Left lobe of liver (tissue), 2 donors: ENCODE results near the gene ALDH9A1. TPM values are rescaled to one million over a fixed set of nuclear protein-coding genes. Genes with fewer than 3 reads are reported as not detected.
"Not testable (repeated sequence)": the region's sequence is repeated elsewhere in the genome, so short reads cannot be mapped to it uniquely, and the experiment has no call there.

Source experiments
- ATAC-seq: fragments of 200-7000 bp; cut with Tn5 transposase; one replicate; pipeline ENCODE4 v1.9.1; 2020; ENCODE audit warnings: mild to moderate bottlenecking, moderate library complexity
- DNase-seq: peaks from one replicate; pipeline ENCODE4 v3.0.0-alpha.2; 2020; ENCODE audit warnings: low spot score
- total RNA-seq: library from RNA; stranded (reverse); gene quantifications from one replicate; pipeline ENCODE4 v1.2.1, GENCODE V29; 2021
- donor health status: DM: no; HTN: no; CAD: no; lungs with moderate emphysema.
- donor health status: DM: no; HTN: yes; CAD: no.

ALDH9A1 gene
- total RNA-seq, 1 donor from 2014 or later: 104 TPM

DNA sequence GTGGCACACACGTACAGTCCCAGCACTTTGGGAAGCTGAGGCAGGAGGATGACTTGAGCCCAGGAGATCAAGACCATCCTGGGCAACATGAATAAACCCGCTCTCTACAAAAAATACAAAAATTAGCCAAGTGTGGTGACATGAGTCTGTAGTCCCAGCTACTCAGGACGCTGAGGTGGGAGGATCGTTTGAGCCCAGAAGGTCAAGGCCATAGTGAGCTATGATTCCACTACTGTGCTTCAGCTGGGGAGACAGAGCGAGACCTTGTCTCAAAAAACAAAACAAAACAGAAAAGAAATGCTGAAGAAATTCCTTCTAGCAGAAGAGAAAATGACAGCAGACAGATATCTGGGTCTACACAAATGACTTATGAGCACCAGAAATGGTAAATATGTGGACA is 10.3 kb downstream of the ALDH9A1 start:
- ATAC-seq: no peak
- no peak for DNase-seq

DNA sequence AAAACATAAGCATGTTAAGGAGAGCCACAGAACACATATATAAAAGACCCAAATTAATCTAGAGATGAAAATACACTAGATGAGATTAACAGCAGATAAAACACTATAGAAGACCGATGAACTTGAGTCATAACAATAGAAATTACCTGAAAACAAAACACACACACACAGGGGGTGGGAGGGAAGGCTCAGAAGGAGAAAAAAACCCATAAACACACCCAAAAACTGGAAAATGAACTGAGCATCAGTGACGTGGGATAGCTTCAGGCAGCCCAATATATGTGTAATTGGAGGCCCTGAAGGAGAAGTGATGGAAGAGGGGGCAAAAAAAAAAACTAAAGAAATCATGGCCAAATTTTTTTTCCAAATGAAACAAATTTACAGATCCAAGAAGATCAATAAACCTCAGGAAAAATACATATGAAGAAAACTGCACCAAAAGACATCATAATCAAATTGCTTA is 11.4 kb downstream of the ALDH9A1 start:
- ATAC-seq (no peak), DNase-seq (no peak)

DNA sequence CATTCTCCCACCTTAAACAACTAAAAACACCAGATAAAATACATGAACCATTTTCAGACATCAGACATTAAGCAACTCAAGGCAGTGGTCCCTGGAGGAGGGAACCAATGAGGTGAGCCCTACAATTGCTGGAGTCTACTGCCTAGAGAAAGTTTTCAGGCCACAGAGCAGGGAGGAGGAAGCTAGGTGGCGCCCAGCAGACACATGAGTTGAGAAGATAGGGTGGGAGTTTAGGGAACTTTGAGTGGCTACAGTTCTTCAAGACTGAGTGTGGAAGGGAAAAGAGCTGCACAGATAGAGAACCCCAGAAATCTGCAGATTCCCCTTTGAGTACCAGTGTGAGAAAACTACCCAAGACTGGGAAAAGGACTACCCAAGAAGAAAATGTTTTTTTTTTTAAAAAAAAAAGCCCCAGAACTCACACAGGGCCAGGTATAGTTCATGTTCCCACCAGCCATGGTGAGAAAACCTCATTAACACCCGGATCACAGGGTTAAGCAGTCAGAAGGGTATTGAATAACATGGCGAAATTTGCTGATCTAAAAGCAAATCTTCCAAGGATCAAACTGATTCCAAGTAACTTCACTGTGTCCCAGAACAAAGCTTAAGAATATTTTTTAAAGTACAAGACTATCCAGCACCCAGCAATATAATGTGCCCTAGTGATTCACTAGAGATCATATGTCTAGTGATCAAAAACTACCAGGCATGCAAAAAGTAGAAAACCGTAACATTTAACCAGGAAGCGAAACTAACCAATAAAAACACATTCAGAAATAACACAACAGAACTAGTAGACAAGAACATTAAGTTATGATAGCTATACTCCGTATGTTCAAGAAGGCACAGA is 12.0 kb downstream of the ALDH9A1 start:
- ATAC-seq (peak; percentile 34), DNase-seq (no peak)

DNA sequence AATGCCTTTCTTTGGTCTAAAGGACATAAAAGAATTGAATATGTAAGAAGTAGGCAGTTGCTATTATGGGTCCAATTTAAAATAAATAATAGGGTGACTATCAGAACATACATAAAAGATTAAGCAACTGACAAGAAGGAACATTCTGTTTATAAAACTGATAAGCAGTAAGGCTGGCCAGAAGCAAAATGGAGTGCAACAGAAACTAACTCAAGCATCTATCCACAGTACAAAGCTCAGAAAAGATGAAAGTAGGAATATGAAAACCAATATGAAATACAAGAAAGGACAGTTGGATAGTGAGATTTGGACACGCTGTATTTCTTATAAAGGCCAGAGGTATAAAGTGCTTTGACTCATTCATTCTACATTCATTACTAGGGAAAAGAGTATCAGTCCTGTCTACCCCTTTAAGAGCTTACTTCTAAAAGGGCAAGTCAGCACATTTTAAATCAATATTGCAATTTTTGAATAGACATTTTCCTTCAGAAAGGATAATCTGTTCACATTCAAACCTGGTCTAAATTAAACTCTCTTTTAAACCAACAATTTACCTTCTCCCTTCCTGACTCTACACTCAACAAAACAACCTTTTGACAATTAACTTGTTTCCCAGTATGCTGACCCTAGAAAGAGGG is 14.4 kb downstream of the ALDH9A1 start:
- DNase-seq (no peak), ATAC-seq (no peak)

DNA sequence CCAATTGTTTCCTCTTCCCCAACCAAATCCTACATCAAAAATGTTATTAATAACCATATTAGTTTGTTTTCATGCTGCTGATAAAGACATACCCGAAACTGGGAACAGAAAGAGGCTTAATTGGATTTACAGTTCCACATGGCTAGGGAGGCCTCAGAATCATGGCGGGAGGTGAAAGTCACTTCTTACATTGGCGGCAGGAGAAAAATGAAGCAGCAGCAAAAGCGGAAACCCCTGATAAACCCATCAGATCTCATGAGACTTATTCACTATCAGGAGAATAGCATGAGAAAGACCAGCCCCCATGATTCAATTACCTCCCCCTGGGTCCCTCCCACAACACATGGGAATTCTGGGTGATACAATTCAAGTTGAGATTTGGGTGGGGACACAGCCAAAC is 17.6 kb downstream of the ALDH9A1 start:
- DNase-seq, ATAC-seq: not testable (repeated sequence)

DNA sequence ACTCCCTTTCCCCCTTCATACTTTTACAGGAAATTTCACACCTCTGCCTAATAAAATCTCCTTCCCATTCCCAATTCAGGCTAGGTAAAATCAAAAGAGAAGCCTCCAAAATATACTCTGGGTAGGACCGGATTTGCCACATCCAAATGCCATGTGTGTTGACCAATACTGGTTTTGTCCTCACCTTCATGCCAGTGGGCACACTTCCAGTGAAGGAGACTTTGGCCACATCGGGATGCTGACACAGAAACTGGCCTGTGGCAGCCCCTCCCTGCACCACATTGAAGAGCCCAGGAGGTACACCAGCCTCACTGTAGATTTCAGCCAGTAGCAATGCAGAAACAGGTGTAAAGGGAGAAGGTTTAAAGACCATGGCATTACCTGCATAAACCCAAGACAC is 18.1 kb downstream of the ALDH9A1 start:
- ATAC-seq (peak; percentile 98), DNase-seq (peak; percentile 94)

DNA sequence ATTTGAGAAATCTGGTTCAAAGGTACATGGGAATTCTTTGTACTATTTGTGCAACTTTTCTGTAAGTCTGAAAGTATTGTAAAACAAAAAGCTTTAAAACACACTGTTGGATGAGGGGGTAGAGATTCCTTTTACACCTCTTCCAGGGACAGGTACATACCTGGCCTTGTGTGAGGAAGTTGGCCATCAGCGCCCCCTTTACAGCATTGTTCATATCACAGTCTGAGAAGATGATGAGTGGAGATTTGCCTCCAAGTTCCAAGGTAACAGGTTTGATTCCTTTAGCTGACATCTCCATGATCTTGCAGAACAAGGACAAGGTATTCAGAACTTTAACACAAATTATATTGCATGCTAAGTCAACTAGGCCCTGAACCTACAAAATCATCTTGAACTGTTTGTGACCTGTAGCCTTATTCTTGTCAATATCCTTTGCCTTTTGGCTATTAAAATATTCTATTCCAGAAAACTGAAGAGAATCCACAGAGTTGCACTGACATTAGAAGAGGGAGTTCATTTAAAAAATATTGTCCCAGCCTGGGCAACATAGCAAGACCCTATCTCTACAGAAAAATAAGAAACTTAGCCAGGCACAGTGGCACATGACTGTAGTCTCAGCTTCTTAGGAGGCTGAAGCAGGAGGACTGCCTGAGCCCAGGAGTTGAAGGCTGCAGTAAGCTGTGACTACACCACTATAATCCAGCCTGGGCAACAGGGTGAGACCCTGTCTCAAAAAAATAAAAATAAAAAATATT is 18.9 kb downstream of the ALDH9A1 start:
- ATAC-seq: no peak
- DNase-seq: no peak

DNA sequence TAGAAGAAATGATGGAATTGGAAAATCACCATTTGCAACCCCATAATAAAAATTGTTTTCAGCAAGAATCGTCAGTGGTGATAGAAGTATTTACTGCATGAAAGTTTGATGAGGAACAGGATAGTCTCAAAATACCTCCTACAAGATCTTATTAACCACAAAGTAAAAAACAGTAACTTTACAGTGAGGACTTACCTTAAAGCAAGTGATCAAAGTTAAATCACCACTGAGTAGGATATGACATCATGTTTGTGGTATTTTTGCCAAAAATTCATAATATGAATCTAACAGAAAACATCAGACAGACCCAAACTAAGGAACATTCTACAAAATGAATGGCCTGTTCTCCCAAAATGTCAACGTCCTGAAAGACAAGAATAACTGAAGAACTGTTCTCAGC is 19.9 kb downstream of the ALDH9A1 start:
- DNase-seq (no peak), ATAC-seq (no peak)

DNA sequence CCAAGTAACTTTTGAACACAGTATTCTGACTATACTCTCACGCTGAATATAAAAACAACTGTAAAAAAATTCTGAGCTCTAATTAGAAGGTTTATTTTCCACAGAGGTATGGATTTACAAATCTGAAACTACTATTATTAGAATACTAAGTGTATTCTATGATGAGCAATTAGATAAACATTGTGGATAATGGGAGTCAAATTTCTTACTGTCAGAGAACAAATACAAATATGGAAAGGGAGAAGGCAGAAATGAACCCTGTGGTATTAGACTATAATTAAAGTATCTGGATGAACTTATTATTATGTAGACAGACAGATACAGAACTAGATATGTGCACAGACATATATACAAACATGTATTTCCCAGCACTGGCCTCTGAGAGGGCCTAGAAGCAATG is 22.6 kb downstream of the ALDH9A1 start:
- DNase-seq (no peak), ATAC-seq (no peak)

DNA sequence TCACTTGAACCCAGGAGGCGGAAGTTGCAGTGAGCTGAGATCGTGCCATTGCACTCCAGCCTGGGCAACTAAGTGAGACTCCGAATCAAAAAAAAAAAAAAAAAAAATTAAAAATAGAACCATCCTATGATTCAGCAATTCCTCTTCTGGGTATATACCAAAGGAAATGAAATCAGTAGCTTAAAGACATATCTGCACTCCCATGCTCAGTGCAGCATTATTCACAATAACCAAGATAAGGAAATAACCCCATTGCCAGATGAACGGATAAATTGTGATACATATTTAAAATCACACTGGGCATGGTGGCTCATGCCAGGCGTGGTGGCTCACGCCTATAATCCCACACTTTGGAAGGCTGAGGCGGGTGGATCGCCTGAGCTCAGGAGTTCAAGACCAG is 23.8 kb downstream of the ALDH9A1 start:
- ATAC-seq: no peak

DNA sequence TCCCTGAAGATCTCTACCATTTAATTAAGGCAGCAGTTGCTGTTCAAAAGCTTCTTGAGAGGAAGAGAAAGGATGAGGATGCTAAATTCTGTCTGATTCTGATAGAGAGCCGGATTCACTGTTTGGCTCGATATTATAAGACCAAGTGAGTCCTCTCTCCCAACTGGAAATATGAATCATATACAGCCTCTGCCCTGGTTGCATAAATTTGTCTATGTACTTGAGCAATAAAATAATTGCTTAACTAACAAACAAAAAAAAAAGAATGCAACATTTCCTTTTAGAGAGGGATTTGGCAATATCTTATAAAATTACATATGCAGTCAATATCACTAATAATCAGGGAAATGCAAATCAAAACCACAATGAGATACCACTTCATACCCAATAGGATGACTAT is 26.8 kb downstream of the ALDH9A1 start:
- DNase-seq (no peak), ATAC-seq (no peak)

More for the DNA sequence above, 23.8 kb downstream of the ALDH9A1 start:
- no peak for DNase-seq

DNA sequence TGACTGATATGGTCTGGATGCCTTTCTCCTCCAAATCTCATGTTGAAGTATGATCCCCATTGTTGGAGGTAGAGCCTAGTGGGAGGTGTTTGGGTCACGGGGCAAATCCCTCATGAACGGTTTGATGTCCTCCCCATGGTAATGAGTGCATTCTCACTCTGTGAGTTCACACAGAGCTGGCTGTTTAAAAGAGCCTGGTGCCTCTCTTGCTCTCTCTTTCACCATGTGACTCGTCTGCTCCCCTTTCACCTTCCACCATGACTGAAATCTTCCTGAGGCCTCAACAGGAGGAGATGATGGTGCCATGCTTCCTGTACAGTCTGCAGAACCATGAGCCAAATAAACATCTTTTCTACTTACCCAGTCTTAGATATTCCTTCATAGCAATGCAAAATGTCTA is 30.2 kb downstream of the ALDH9A1 start:
- ATAC-seq: no peak
- DNase-seq: no peak

DNA sequence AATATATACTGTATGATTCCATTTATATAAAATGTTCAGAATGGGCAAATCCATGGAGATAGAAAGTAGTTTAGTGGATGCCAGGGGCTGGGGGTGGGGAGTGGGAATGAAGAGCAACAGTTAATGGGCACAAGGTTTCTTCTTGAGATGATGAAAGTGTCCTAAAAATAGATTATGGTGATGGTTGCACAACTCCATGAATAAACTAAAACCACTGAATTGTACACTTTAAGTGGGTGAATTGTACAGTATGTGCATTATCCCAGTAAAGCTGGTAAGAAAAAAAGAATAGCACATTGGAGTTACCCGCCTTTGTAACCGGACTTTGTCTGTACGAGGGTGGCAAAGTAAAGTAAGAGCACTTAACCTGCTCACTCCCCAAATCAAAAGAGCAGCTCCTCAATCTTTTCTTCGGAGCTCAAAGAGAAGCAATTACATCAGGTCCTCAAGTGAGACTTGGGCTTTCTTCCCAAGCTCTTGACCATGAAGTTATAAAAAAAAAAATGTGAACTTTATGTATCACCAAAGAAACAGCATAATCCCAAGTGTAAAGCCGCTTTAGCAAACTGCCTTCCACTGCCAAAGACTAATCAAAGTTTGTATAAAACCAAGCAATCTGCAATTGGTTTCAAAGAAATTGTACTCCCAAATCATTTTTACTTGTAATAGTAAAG is 32.1 kb downstream of the ALDH9A1 start:
- DNase-seq (no peak), ATAC-seq (peak; percentile 44)

DNA sequence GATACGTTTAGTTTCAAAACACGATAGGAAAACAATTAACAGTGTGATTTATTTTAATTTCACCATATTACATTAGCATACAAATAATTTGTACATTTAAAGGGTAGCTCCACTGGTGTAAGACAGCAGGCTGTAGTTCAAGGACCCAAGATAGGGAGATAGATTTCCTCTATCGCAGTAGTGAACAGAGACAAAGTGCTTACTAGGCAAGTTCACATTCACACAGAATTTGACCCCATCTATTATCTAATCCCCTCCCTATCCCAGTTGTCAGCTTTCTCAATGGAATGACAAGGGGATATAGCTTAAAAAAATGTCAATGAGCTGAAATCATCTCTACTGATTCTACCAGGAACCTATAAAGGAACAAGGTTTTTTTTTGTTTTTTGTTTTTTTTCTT is 36.2 kb downstream of the ALDH9A1 start:
- DNase-seq: no peak
- ATAC-seq: no peak

DNA sequence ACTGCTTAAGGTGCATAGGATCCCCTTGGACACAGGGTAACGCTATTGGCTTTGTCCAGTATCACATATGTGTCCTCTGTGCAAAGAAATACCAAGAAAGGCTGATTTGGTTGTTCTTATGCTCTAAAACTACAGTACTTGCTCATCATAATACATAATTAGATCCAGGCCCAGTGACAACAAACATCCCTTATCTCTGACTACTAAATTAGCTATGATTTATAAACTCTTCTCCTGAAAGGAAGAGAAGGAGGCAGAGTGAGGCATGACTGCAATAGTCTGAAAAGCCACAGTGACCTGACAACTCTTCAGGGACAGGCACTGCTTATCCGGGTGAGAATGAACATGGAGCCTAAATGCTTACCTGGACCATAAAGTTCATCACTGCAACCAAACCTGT is 36.7 kb downstream of the ALDH9A1 start:
- no peak for DNase-seq
- ATAC-seq: no peak

DNA sequence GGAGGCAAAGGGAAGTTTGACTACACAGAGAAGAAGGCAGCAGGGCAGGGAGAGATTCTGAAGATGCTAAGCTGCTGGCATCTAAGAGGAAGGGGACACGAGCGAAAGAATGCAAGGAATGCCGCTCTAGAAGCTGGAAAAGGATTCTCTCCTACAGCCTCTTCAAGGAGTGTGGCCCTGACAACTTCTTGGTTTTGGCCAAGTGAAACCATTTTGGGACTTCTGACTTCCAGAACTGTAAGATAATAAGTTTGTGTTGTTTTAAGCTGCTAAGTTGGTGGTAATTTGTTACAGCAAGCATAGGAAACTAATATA is 38.8 kb downstream of the ALDH9A1 start:
- DNase-seq (no peak), ATAC-seq (no peak)

DNA sequence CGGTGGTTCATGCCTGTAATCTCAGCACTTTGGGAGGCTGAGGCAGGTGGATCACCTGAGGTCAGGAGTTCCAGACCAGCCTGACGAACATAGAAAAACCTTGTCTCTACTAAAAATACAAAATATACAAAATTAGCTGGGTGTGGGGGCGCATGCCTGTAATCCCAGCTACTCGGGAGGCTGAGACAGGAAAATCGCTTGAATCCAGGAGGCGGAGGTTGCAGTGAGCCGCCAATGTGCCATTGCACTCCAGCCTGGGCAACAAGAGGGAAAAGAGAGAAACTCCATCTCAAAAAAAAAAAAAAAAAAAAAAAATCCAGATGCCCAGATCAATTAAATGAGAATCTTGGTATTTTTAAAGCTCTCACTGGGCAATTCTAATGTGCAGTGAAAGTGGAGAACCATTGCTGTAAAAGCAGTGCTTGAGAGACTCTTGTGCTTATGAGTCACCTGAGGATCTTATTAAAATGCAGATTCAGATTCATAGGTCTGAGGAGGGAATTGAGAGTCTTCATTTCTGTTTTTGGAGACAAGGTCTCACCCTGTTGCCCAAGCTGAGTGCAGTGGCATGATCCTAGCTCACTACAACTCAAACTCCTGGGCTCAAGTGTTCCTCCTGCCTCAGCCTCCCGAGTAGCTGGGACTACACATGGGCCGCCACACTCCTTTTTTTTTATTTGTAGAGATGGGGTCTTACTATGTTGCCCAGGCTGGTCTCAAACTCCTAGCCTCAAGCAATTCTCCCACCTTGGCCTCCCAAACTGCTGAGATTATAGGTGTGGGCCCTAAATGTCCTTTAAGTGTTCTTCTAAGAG is 39.4 kb downstream of the ALDH9A1 start:
- not testable (repeated sequence) for DNase-seq, ATAC-seq

DNA sequence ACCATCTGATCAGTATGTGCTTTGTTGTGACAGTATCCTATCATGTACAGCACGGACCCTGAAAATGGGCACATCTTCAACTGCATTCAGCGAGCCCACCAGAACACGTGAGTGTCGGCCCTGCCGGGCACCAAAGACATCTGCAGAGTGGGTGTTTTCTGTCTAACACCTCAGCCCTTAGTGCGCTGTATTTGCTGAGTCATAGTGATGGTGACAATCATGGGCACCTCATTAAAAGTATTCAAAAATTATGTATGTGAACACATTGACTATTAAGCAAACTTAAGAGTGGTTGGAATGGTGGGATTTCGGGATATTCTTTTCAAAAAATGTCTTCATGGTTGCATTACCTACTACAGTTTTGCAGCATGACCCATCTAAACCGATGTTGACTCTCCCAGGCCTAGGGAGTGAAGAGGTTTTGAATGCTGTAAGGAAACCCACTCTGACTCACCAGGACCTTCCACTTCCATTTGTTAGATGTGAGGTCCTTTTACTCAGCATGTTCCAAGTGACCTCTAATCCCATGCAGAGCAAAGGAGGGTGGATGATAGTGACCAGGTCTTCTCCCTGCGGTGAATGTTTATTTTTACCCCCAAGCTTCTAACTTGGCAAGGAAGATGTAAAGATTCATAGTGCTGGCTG is 47.3 kb downstream of the ALDH9A1 start:
- no peak for DNase-seq
- ATAC-seq: no peak

DNA sequence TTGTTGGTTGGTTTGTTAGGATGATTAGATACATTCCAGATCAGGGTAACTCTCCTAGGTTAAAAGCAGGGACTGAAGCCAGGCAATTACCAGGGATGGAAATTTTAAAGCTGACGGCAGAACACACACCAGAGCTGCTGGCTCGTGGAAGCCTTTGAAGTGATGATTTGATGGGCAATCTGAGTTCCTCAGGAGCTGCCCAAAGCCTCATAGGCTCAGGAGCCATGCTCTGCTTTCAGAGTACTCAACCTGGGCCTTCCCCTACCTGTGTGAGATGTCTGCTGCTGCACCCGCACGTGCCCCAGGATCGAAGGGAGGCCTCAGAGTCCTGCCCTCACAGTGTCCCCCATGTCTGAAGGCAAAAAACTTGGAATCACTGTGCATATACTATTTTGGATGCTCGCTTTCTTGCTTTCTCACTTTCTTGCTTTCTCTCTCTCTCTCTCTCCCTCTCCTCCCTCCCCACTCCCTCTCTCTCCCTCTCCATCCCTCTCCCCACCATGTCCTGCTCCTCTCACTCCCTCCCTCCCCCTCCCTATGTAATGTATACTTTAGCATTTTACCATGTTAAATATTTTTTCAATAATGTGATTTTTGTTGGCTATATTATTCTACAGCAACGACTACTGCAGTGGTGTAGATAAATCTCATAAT is 49.3 kb downstream of the ALDH9A1 start:
- ATAC-seq (no peak), DNase-seq (no peak)
